H1 (cell line): ENCODE measurements around the gene XPO6. TPM values are rescaled to one million over a fixed set of nuclear protein-coding genes. Genes with fewer than 3 reads are reported as not detected.
A peak's percentile ranks its signal among the peaks of the same experiment; 100 is the strongest.

Experiments used
- CTCF ChIA-PET: fragments of 300-600 bp; sonication (Branson Sonifier 250); formaldehyde crosslinking; loops from one replicate; lab custom pipeline; 2021; ENCODE audit not compliant: partially characterized antibody; lab: Charles Lee
- POLR2A ChIA-PET: fragments of 300-600 bp; sonication (Branson Sonifier 250); formaldehyde crosslinking; loops from one replicate; lab custom pipeline; 2021; ENCODE audit warnings: inconsistent platforms; ENCODE audit not compliant: partially characterized antibody; lab: Charles Lee
- DNase-seq, 2 experiments: peaks; one replicate each; pipeline versions ENCODE4 v3.0.0 to v3.0.0-alpha.2; 2010 to 2022; ENCODE audit warnings: low spot score in 2 of 2, low read depth in 1 of 2, mixed read lengths in 1 of 2
- FAIRE-seq: peaks from 2 replicates; lab custom pipeline; 2011; peaks lifted over from hg19 to GRCh38; lab: Jason Lieb, UNC
- H2AFZ ChIP-seq: 2 replicates; pipeline ENCODE4 v1.8.1; 2012; ENCODE audit warnings: low read length, inconsistent platforms
- H2AK5ac ChIP-seq: 2 replicates; pipeline ENCODE4 v1.6.1; 2013; ENCODE audit warnings: low read depth, low read length
- H2BK120ac ChIP-seq: replicated peaks from 2 replicates; pipeline ENCODE3; 2013; ENCODE audit warnings: low read depth, low read length, inconsistent platforms
- H2BK12ac ChIP-seq: 2 replicates; pipeline ENCODE4 v1.6.1; 2013; ENCODE audit warnings: low read depth, low read length
- H2BK15ac ChIP-seq: 2 replicates; pipeline ENCODE4 v1.6.1; 2013; ENCODE audit warnings: low read length
- H2BK20ac ChIP-seq: 2 replicates; pipeline ENCODE4 v1.6.1; 2013; ENCODE audit warnings: low read length
- H2BK5ac ChIP-seq: 2 replicates; pipeline ENCODE4 v1.6.1; 2013; ENCODE audit warnings: low read depth, low read length
- H3K14ac ChIP-seq: 2 replicates; pipeline ENCODE4 v1.6.1; 2013; ENCODE audit warnings: inconsistent platforms; ENCODE audit not compliant: insufficient read length
- H3K18ac ChIP-seq: 2 replicates; pipeline ENCODE4 v1.6.1; 2013; ENCODE audit warnings: low read length; ENCODE audit errors: extremely low read depth
- H3K23ac ChIP-seq: 2 replicates; pipeline ENCODE4 v1.6.1; 2013; ENCODE audit warnings: inconsistent platforms; ENCODE audit not compliant: insufficient read length
- H3K23me2 ChIP-seq: 2 replicates; pipeline ENCODE4 v1.6.1; 2013; ENCODE audit warnings: low read depth, low read length
- H3K27ac ChIP-seq: 2 replicates; pipeline ENCODE4 v1.6.1; 2011; ENCODE audit warnings: low read depth, low read length, inconsistent platforms
- H3K27me3 ChIP-seq, 4 experiments: replicated peaks in 1 of 4; 1 replicate in 1 of 4; 2 replicates in 3 of 4; pipeline versions ENCODE4 v1.6.1 to v1.8.1; 2011 to 2013; ENCODE audit warnings: low read length in 3 of 4, mild to moderate bottlenecking in 3 of 4, inconsistent platforms in 2 of 4, mixed read lengths in 2 of 4, moderate library complexity in 1 of 4; ENCODE audit not compliant: control insufficient read depth in 3 of 4, insufficient read depth in 3 of 4; ENCODE audit errors: extremely low read depth in 1 of 4
- H3K36me3 ChIP-seq, 4 experiments: 2 replicates each; pipeline versions ENCODE4 v1.6.1 to v1.8.1; 2011 to 2013; ENCODE audit warnings: mild to moderate bottlenecking in 4 of 4, low read length in 3 of 4, moderate library complexity in 2 of 4, control low read depth in 1 of 4, inconsistent platforms in 1 of 4; ENCODE audit not compliant: insufficient read depth in 4 of 4, control insufficient read depth in 2 of 4
- H3K4ac ChIP-seq: replicated peaks from 2 replicates; pipeline ENCODE3; 2013; ENCODE audit warnings: low read length, low read depth, mixed read lengths, inconsistent platforms; ENCODE audit not compliant: insufficient read length
- H3K4me1 ChIP-seq, 4 experiments: replicated peaks in 1 of 4; 1 replicate in 1 of 4; 2 replicates in 3 of 4; pipeline versions ENCODE4 v1.6.1 to v1.8.1; 2011 to 2013; ENCODE audit warnings: low read length in 3 of 4, inconsistent platforms in 2 of 4, mixed read lengths in 1 of 4; ENCODE audit not compliant: insufficient read depth in 4 of 4, control insufficient read depth in 3 of 4
- H3K4me2 ChIP-seq, 2 experiments: 2 replicates each; pipeline versions ENCODE4 v1.6.1 to v1.8.1; 2011 to 2013; ENCODE audit warnings: low read depth in 2 of 2, low read length in 2 of 2, control low read depth in 1 of 2, inconsistent platforms in 1 of 2, mild to moderate bottlenecking in 1 of 2; ENCODE audit not compliant: insufficient read depth in 1 of 2
- H3K4me3 ChIP-seq, 4 experiments: fragments of 200-600, 300-600 bp in 1 of 4; sonication (generic), shearing (Covaris generic), sonication (Bioruptor Twin) in 1 of 4; 2 replicates each; pipeline versions ENCODE4 v1.5.1 to v1.8.1; 2011 to 2016; ENCODE audit warnings: low read length in 4 of 4, low read depth in 3 of 4, control low read depth in 2 of 4, inconsistent platforms in 2 of 4, mild to moderate bottlenecking in 2 of 4, mixed read lengths in 1 of 4, moderate library complexity in 1 of 4; ENCODE audit not compliant: insufficient read depth in 2 of 4; ENCODE audit errors: extremely low read depth in 1 of 4
- H3K56ac ChIP-seq: replicated peaks from 2 replicates; pipeline ENCODE3; 2013; ENCODE audit warnings: low read depth, mild to moderate bottlenecking, mixed read lengths, low read length, inconsistent platforms; ENCODE audit not compliant: insufficient read length
- H3K79me1 ChIP-seq: 2 replicates; pipeline ENCODE4 v1.6.1; 2013; ENCODE audit warnings: low read depth, low read length, control low read depth
- H3K79me2 ChIP-seq, 2 experiments: 2 replicates each; pipeline versions ENCODE4 v1.6.1 to v1.8.1; 2012 to 2013; ENCODE audit warnings: low read length in 2 of 2, mild to moderate bottlenecking in 2 of 2, inconsistent platforms in 1 of 2; ENCODE audit not compliant: insufficient read depth in 2 of 2, control insufficient read depth in 1 of 2
- H3K9ac ChIP-seq, 4 experiments: replicated peaks in 1 of 4; 1 replicate in 1 of 4; 2 replicates in 3 of 4; pipeline versions ENCODE4 v1.6.1 to v1.8.1; 2011 to 2013; ENCODE audit warnings: low read depth in 3 of 4, low read length in 3 of 4, control low read depth in 2 of 4, mild to moderate bottlenecking in 2 of 4, moderate library complexity in 2 of 4, inconsistent platforms in 1 of 4; ENCODE audit errors: extremely low read depth in 1 of 4
- H3K9me3 ChIP-seq, 2 experiments: 2 replicates each; pipeline versions ENCODE4 v1.6.1 to v1.8.1; 2012 to 2013; ENCODE audit warnings: mild to moderate bottlenecking in 2 of 2, moderate library complexity in 2 of 2, control low read depth in 1 of 2, inconsistent platforms in 1 of 2, low read depth in 1 of 2, low read length in 1 of 2, mixed read lengths in 1 of 2; ENCODE audit not compliant: insufficient read depth in 2 of 2
- H4K20me1 ChIP-seq, 2 experiments: replicated peaks in 1 of 2; 2 replicates each; pipeline versions ENCODE3 to v1.8.1; 2011 to 2013; ENCODE audit warnings: inconsistent platforms in 2 of 2, low read length in 2 of 2, mild to moderate bottlenecking in 1 of 2; ENCODE audit not compliant: insufficient read depth in 2 of 2, control insufficient read depth in 1 of 2
- H4K5ac ChIP-seq: 2 replicates; pipeline ENCODE4 v1.6.1; 2013; ENCODE audit warnings: low read length, low read depth, mixed read lengths, inconsistent platforms; ENCODE audit not compliant: insufficient read length
- H4K8ac ChIP-seq: 2 replicates; pipeline ENCODE4 v1.8.0; 2013; ENCODE audit warnings: mild to moderate bottlenecking, moderate library complexity, low read length, inconsistent platforms; ENCODE audit not compliant: insufficient read depth; ENCODE audit errors: extremely low read depth
- H4K91ac ChIP-seq: replicated peaks from 2 replicates; pipeline ENCODE3; 2013; ENCODE audit warnings: low read length, mixed read lengths, inconsistent platforms; ENCODE audit not compliant: insufficient read length
- BRCA1 ChIP-seq: IDR thresholded peaks from 2 replicates; pipeline ENCODE4 v1.6.1; 2012; ENCODE audit warnings: low read depth, low read length, improper control_type of control experiment
- TAF1 ChIP-seq: IDR thresholded peaks from 2 replicates; pipeline ENCODE4 v1.6.1; 2011; ENCODE audit warnings: mild to moderate bottlenecking, low read depth, low read length
- USF2 ChIP-seq: IDR thresholded peaks from 2 replicates; pipeline ENCODE4 v1.6.1; 2011; ENCODE audit warnings: low read length, improper control_type of control experiment
- WGBS, 2 experiments: shearing (Covaris generic) in 1 of 2; methylation state at CpG; one replicate each; pipeline versions ENCODE4 v1.1.6 to v1.1.7; 2013 to 2015; ENCODE audit warnings: low lambda C conversion rate in 2 of 2, mixed read lengths in 2 of 2, inconsistent platforms in 1 of 2, low coverage in 1 of 2, missing lambda C conversion rate in 1 of 2; ENCODE audit not compliant: insufficient replicate concordance in 2 of 2, insufficient coverage in 1 of 2, insufficient read length in 1 of 2; ENCODE audit errors: extremely low coverage in 1 of 2, missing lambda C conversion rate in 1 of 2; 5-methylcytosine and 5-hydroxymethylcytosine counted together
- polyA plus RNA-seq, 7 experiments: library from polyadenylated mRNA; depleted of rRNA in 3 of 7; stranded (reverse) in 5 of 7; unstranded in 2 of 7; fragments of >200 nt in 5 of 7; fragments of 200-250 nt in 2 of 7; gene quantifications; 1 replicate in 5 of 7; 2 replicates in 1 of 7; 4 replicates in 1 of 7; pipeline versions ENCODE4 v1.2.1 to v1.2.3, GENCODE V29; 2011 to 2013; ENCODE audit warnings: missing spikeins in 2 of 7, mixed read lengths in 2 of 7
- total RNA-seq: library from RNA; stranded (reverse); fragmentation: NEBNext Ultra II Directional; extraction: Animal tissue kit (Norgen Biotek cat#: 25700); gene quantifications from 2 replicates; pipeline ENCODE4 v1.2.1, GENCODE V29; 2021

Gene XPO6
- total and polyA plus RNA-seq, 2 of the 8 experiments (the other 6 are each of a cell fraction or from before 2014, with no cell fraction given), result 152 to 254 TPM

- Histone ChIP-seq H3K27me3 (no peaks in the 10 kb centered on the region), H3K23me2 (peaks cover 13% of the 10 kb centered on the region), H3K79me2 (peaks cover 23 to 58% of the 10 kb centered on the region in 2 experiments), H3K56ac (no peak overlapping the region), H3K23ac (no peak overlapping the region), H2BK15ac (no peak overlapping the region), H3K4ac (no peak overlapping the region), H2BK20ac (no peak overlapping the region), H3K4me3 (peak overlapping the region in 3 of 4 experiments; percentile 69 to 94 (median 74); a peak in 6 of 8 replicates), H4K8ac (no peak overlapping the region), H4K20me1 (peaks cover 5 to 16% of the 10 kb centered on the region in 2 experiments), H2AFZ (no peak overlapping the region), H3K4me2 (peak overlapping the region; percentile 83 to 91), H3K27ac (no peak overlapping the region), H2BK120ac (no peak overlapping the region), H2BK12ac (no peak overlapping the region), H2AK5ac (no peak overlapping the region), H3K79me1 (peaks cover 12% of the 10 kb centered on the region), H3K4me1 (peaks cover 2 to 12% (median 9%) of the 10 kb centered on the region in 4 experiments; a peak in 6 of 7 replicates), H3K14ac (no peak overlapping the region), H4K91ac (no peak overlapping the region), H3K36me3 (peaks cover 4 to 26% (median 9%) of the 10 kb centered on the region in 4 experiments; a peak in 6 of 8 replicates), H3K9ac (peak overlapping the region in 2 of 4 experiments; percentile 37 to 64; a peak in 2 of 7 replicates), H4K5ac (no peak overlapping the region), H2BK5ac (no peak overlapping the region), H3K9me3 (no peaks in the 10 kb centered on the region), H3K18ac (no peak overlapping the region)
- DNase-seq (no peak), FAIRE-seq (no peak)
- WGBS, 2 experiments, result 80% methylated on average over 5 of the region's 5 CpGs; no CpG with 5 or more reads in 1 of the 2 experiments
- CTCF ChIA-PET, result interaction anchor here (0.6 to 1.1 kb wide), 2 partner anchors 12 to 120 kb away, joined by 3 to 4 read pairs; no protein-coding TSS in a partner anchor
- POLR2A ChIA-PET, result interaction anchor here (0.5 to 1.6 kb wide), 7 partner anchors 8 to 51 kb away, joined by 3 to 5 read pairs (median 3); no protein-coding TSS in a partner anchor
- TF ChIP-seq BRCA1 (no peak), USF2 (no peak), TAF1 (no peak)
These were observed 1.5 kb downstream of the XPO6 start for GRCh38 chr16:28210264-28210663.
